ENCODE measurements around the gene SIM2. TPM values are rescaled to one million over a fixed set of nuclear protein-coding genes. Genes with fewer than 3 reads are reported as not detected.

Gene SIM2
- polyA plus RNA-seq, 1 donor from 2014 or later = not detected

- H4K20me1 ChIP-seq (ENCODE audit: insufficient read depth) = no peaks in the 10 kb centered on the region
- H3K36me3 ChIP-seq (ENCODE audit: insufficient read depth, low read length) = no peaks in the 10 kb centered on the region
- no peaks in the 10 kb centered on the region for H3K9me3 ChIP-seq (ENCODE audit: low read length)
- no peak overlapping the region for H2AFZ ChIP-seq (ENCODE audit: low read depth, low read length)
- H3F3A ChIP-seq (ENCODE audit: insufficient read depth, low read length, poor library complexity, severe bottlenecking) = no peaks in the 10 kb centered on the region
- H3K4me2 ChIP-seq (ENCODE audit: low read length) = no peak overlapping the region
- H3K9me2 ChIP-seq (ENCODE audit: insufficient read depth, low read length) = no peaks in the 10 kb centered on the region
- no peaks in the 10 kb centered on the region for H3K79me2 ChIP-seq (replicated peaks; ENCODE audit: insufficient read depth, low read length)
- no peak overlapping the region for H3K9ac ChIP-seq (ENCODE audit: low read length)
- TF ChIP-seq TAF1 (IDR thresholded peaks at IDR 0.05; ENCODE audit: low read depth) (no peak), POLR2AphosphoS5 (IDR thresholded peaks at IDR 0.05) (no peak), EZH2 (IDR thresholded peaks at IDR 0.05; ENCODE audit: borderline replicate concordance, insufficient read depth, low read length, poor library complexity, severe bottlenecking) (peak; percentile 63), RAD21 (conservative IDR thresholded peaks at IDR 0.05) (no peak)
- TF ChIP-seq, protein P1, sequence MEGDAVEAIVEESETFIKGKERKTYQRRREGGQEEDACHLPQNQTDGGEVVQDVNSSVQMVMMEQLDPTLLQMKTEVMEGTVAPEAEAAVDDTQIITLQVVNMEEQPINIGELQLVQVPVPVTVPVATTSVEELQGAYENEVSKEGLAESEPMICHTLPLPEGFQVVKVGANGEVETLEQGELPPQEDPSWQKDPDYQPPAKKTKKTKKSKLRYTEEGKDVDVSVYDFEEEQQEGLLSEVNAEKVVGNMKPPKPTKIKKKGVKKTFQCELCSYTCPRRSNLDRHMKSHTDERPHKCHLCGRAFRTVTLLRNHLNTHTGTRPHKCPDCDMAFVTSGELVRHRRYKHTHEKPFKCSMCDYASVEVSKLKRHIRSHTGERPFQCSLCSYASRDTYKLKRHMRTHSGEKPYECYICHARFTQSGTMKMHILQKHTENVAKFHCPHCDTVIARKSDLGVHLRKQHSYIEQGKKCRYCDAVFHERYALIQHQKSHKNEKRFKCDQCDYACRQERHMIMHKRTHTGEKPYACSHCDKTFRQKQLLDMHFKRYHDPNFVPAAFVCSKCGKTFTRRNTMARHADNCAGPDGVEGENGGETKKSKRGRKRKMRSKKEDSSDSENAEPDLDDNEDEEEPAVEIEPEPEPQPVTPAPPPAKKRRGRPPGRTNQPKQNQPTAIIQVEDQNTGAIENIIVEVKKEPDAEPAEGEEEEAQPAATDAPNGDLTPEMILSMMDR (IDR thresholded peaks at IDR 0.05; ENCODE audit: poor library complexity, severe bottlenecking) = no peak
- no peak overlapping the region for H3K4me3 ChIP-seq (ENCODE audit: low read length)
- H3K27ac ChIP-seq (ENCODE audit: low read length) = no peak overlapping the region
- peaks cover 99% of the 10 kb centered on the region for H3K27me3 ChIP-seq (ENCODE audit: insufficient read depth, low read depth, low read length)
These were observed 4.2 kb upstream of the SIM2 start for GRCh38 chr21:36694593-36695282.

DNA sequence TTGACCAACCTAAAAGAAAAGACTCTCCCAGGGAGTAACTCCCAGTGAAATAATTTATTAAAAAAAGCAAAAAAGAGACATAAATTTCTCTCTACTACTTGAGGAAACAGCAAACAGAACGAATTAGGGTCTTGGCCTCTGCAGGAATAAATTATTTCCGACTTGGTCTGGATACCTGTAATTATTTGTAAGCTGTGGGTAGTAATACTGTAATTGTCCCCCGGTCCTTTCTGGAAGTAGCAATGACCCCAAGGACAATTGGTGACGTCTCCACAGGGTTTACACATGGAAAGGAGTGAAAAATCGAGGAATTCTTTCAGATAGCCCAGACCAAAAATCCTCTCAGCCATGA lies 3.7 kb upstream of the SIM2 start:
- Histone ChIP-seq H3K4me3 (ENCODE audit: low read length) (no peak overlapping the region), H4K20me1 (ENCODE audit: insufficient read depth) (no peaks in the 10 kb centered on the region), H3K27ac (ENCODE audit: low read length) (no peak overlapping the region), H3K79me2 (replicated peaks; ENCODE audit: insufficient read depth, low read length) (no peaks in the 10 kb centered on the region), H3K36me3 (ENCODE audit: insufficient read depth, low read length) (no peaks in the 10 kb centered on the region), H3K4me2 (ENCODE audit: low read length) (no peak overlapping the region), H3K9me3 (ENCODE audit: low read length) (no peaks in the 10 kb centered on the region), H2AFZ (ENCODE audit: low read depth, low read length) (no peak overlapping the region), H3K9ac (ENCODE audit: low read length) (no peak overlapping the region), H3K27me3 (ENCODE audit: insufficient read depth, low read depth, low read length) (peaks cover 99% of the 10 kb centered on the region), H3K9me2 (ENCODE audit: insufficient read depth, low read length) (no peaks in the 10 kb centered on the region), H3F3A (ENCODE audit: insufficient read depth, low read length, poor library complexity, severe bottlenecking) (no peaks in the 10 kb centered on the region)
- TF ChIP-seq RAD21 (conservative IDR thresholded peaks at IDR 0.05) = no peak
- no peak for TF ChIP-seq SMC3 (conservative IDR thresholded peaks at IDR 0.05; ENCODE audit: poor library complexity)

DNA sequence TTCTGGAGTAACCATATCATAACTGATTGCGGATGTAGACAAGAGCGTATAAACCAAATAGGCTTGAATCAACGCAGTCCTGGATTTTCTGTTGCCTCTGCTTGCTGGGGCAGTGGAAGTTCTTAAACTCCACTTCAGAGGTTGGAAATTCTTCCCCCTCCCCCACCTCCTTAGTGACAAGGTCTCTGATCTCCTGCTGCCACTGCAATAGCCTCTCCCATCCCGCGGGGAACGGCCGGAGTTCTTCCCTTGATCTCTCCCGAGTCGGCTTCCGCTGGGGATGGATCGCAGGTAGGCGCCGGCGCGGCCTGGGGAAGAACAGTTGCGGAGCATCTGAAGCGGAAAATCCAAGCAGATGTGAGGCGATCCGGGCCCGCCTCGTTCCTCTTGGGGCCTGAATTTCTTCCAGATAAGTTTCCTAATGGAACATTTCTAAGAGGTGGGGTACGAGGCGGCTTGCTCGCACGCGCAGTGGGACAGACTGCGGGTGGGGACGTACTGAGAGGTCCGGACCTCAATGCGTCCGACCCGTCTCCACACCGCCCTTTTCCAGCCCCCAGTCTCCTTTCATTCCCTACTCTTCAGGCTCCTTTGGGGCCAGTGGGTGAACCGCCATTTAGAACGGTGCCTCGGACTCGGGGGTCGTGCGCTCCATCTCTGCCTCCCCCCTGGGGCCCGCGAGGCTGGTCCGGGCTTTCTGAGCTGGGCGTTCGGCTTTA lies 3.1 kb upstream of the SIM2 start:
- no peak overlapping the region for H3K27ac ChIP-seq (ENCODE audit: low read length)
- no peak overlapping the region for H3K4me3 ChIP-seq (ENCODE audit: low read length)
- H4K20me1 ChIP-seq (ENCODE audit: insufficient read depth) = no peaks in the 10 kb centered on the region
- TF ChIP-seq EZH2 (IDR thresholded peaks at IDR 0.05; ENCODE audit: borderline replicate concordance, insufficient read depth, low read length, poor library complexity, severe bottlenecking) (peak; percentile 85), REST (IDR thresholded peaks at IDR 0.05; ENCODE audit: borderline replicate concordance) (no peak), TAF1 (IDR thresholded peaks at IDR 0.05; ENCODE audit: low read depth) (no peak), SMC3 (conservative IDR thresholded peaks at IDR 0.05; ENCODE audit: poor library complexity) (no peak), MXI1 (conservative IDR thresholded peaks at IDR 0.05; ENCODE audit: poor library complexity, severe bottlenecking) (no peak), POLR2AphosphoS5 (IDR thresholded peaks at IDR 0.05) (peak; percentile 12)
- H3K9ac ChIP-seq (ENCODE audit: low read length) = no peak overlapping the region
- no peaks in the 10 kb centered on the region for H3K36me3 ChIP-seq (ENCODE audit: insufficient read depth, low read length)
- no peaks in the 10 kb centered on the region for H3F3A ChIP-seq (ENCODE audit: insufficient read depth, low read length, poor library complexity, severe bottlenecking)
- H3K79me2 ChIP-seq (replicated peaks; ENCODE audit: insufficient read depth, low read length) = no peaks in the 10 kb centered on the region
- H3K9me3 ChIP-seq (ENCODE audit: low read length) = no peaks in the 10 kb centered on the region
- peaks cover 99% of the 10 kb centered on the region for H3K27me3 ChIP-seq (ENCODE audit: insufficient read depth, low read depth, low read length)
- no peak overlapping the region for H2AFZ ChIP-seq (ENCODE audit: low read depth, low read length)
- no peak overlapping the region for H3K4me2 ChIP-seq (ENCODE audit: low read length)
- no peaks in the 10 kb centered on the region for H3K9me2 ChIP-seq (ENCODE audit: insufficient read depth, low read length)
